NOMO-1 (cell line): ENCODE data around the gene FANCI.

Source experiments
- DNase-seq, 2 experiments: peaks; one replicate each; lab custom pipeline; 2025; ENCODE audit not compliant: unreplicated experiment in 2 of 2; lab: John Stamatoyannopoulos, UW

The FANCI gene

GRCh38 chr15:89243691-89244573 lies at the start of gene FANCI:
FANCI (plus strand) TSS chr15:89243979; CDS start chr15:89247648, 3,669 bp downstream.
- DNase-seq, result peak; percentile 91 to 93

GRCh38 chr15:89194608-89195007 lies 49.2 kb upstream of the FANCI start:
- DNase-seq, result no peak

GRCh38 chr15:89195836-89196235 lies 47.9 kb upstream of the FANCI start:
- DNase-seq, result no peak

- no peak for DNase-seq
These were observed 47.5 kb upstream of the FANCI start for GRCh38 chr15:89196241-89196640.

GRCh38 chr15:89196994-89197393 lies 46.8 kb upstream of the FANCI start:
- DNase-seq, result no peak

GRCh38 chr15:89197503-89197971 lies 46.2 kb upstream of the FANCI start:
- DNase-seq, result no peak

- DNase-seq, result no peak
These were observed 45.6 kb upstream of the FANCI start for GRCh38 chr15:89198196-89198595.

- DNase-seq, result no peak
These were observed 44.8 kb upstream of the FANCI start for GRCh38 chr15:89198934-89199333.

- DNase-seq, result no peak
These were observed 44.0 kb upstream of the FANCI start for GRCh38 chr15:89199746-89200145.

GRCh38 chr15:89200182-89200581 lies 43.6 kb upstream of the FANCI start:
- no peak for DNase-seq

- no peak for DNase-seq
These were observed 42.2 kb upstream of the FANCI start for GRCh38 chr15:89201465-89202005.

- no peak for DNase-seq
These were observed 40.0 kb upstream of the FANCI start for GRCh38 chr15:89203705-89204273.

GRCh38 chr15:89205991-89206585 lies 37.7 kb upstream of the FANCI start:
- no peak for DNase-seq

GRCh38 chr15:89206908-89207331 lies 36.9 kb upstream of the FANCI start:
- peak; percentile 52 to 55 for DNase-seq

GRCh38 chr15:89208256-89208655 lies 35.5 kb upstream of the FANCI start:
- DNase-seq, result no peak

- no peak for DNase-seq
These were observed 34.7 kb upstream of the FANCI start for GRCh38 chr15:89209057-89209456.

- DNase-seq, result peak in 1 of 2 experiments; percentile 12
These were observed 32.1 kb upstream of the FANCI start for GRCh38 chr15:89211678-89212170.

GRCh38 chr15:89215627-89216026 lies 28.2 kb upstream of the FANCI start:
- no peak for DNase-seq

- no peak for DNase-seq
These were observed 26.7 kb upstream of the FANCI start for GRCh38 chr15:89217031-89217430.

GRCh38 chr15:89217686-89218376 lies 25.9 kb upstream of the FANCI start:
- DNase-seq, result no peak

GRCh38 chr15:89218531-89218930 lies 25.2 kb upstream of the FANCI start:
- DNase-seq, result no peak
